HG03139 (cell line): Measurements from ENCODE around the gene RALBP1.

Experiments
- ATAC-seq: cut with Tn5 transposase; IDR thresholded peaks from one replicate; pipeline ENCODE4 v1.9.1; 2021; ENCODE audit not compliant: unreplicated experiment

RALBP1 gene

DNA sequence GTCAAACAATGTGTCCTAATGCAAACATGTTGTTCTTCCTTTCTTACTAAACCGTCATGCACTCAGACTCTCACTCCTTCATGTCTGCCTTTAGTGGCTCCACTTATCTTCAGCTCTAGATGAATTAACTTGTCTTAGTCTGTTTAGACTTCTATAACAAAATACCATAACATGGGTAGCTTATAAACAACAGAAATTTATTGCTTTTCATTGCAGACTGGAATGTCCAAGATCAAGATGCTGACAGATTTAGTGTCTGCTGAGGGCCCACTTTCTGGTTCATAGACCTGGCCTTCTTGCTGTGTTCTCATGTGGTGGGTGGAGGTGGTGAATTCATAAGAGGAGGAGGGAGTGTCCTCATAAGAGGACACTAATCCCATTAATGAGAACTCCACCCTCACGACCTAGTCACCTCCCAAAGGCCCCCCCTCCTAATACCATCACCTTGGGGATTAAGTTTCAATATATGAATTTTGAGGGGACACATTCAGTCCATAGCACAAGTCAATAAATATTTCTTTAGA lies 32.3 kb downstream of the RALBP1 start:
- no peak for ATAC-seq

- ATAC-seq, result no peak
These were observed 33.2 kb downstream of the RALBP1 start for GRCh38 chr18:9508446-9509025.

DNA sequence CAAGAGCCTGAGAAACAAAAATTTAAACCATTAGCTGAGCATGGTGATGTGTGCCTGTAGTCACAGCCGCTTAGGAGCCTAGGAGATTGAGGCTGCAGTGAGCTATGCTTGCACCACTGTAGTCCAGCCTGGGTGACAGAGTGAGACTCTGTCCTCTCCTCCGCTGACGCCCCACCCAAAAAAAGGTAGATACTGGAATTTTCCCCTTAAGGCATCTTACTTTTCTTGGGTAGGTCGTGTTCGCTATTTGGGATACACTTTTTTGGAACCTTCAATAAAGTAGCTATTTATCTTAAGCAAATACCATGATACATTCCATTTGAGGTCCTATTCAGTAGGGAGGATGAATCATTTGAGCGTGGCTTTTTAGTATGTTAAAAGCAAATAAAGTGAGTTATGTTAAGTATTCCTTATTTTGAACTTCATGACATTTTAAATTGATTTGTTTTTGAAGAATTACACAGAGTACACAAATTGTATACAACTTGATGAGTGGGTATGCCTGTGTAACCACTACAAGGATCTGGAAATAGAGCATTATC lies 38.7 kb downstream of the RALBP1 start:
- no peak for ATAC-seq

GRCh38 chr18:9516437-9517064 lies 41.2 kb downstream of the RALBP1 start:
- no peak for ATAC-seq

- ATAC-seq, result no peak
These were observed 42.6 kb downstream of the RALBP1 start for GRCh38 chr18:9517869-9518268.

GRCh38 chr18:9519399-9519798 lies 44.1 kb downstream of the RALBP1 start:
- ATAC-seq, result no peak

- no peak for ATAC-seq
These were observed 45.4 kb downstream of the RALBP1 start for GRCh38 chr18:9520666-9521065.

- no peak for ATAC-seq
These were observed 46.5 kb downstream of the RALBP1 start for GRCh38 chr18:9521770-9522169.

GRCh38 chr18:9522952-9523351 lies 47.6 kb downstream of the RALBP1 start:
- no peak for ATAC-seq

- no peak for ATAC-seq
These were observed 51.1 kb downstream of the RALBP1 start for GRCh38 chr18:9526458-9526857.

- no peak for ATAC-seq
These were observed 55.1 kb downstream of the RALBP1 start for GRCh38 chr18:9530226-9531009.

- no peak for ATAC-seq
These were observed 56.6 kb downstream of the RALBP1 start for GRCh38 chr18:9531791-9532410.

DNA sequence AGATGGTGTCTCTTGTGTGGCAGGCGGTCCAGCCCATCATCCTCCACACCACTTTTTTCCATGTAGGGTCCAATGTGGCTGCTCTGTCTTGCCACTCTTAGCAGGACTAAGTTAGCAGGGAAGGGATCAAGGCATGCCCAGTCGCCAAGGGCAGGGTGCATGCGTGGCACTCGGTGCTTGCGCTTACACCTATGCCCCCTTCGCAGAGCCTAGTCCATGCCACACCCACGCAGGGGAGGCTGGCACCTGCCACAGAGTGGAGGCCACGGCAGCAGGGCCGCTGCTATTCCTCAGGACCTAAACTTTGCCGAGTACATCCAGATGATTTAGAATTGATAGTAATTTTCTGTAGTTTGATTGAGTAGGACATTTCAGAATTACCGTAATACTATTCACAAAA lies 59.5 kb downstream of the RALBP1 start:
- ATAC-seq, result no peak

GRCh38 chr18:9535430-9535991 lies 60.2 kb downstream of the RALBP1 start:
- ATAC-seq, result no peak

- no peak for ATAC-seq
These were observed 61.2 kb downstream of the RALBP1 start for GRCh38 chr18:9536354-9537152.

- no peak for ATAC-seq
These were observed 62.4 kb downstream of the RALBP1 start for GRCh38 chr18:9537677-9538076.

GRCh38 chr18:9539283-9539682 lies 64.0 kb downstream of the RALBP1 start:
- no peak for ATAC-seq

- ATAC-seq, result no peak
These were observed 64.6 kb downstream of the RALBP1 start for GRCh38 chr18:9539938-9540337.

DNA sequence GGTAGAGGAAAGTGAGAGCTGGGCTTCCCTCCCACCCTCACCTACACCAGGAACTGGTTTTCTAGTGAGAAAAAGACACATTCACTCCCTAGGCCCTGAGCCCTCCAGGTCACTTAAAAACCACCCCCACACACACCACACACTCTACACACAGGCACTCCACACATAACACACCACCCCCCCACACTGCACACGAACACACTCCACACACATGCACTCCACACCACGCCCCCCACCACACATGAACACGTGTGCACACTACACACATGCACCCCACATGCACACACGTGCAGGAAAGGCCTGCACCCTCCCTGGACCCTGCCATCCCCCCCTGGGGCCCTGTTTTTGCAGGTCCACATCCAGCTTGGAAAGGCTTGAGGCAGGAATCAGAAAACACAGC lies 67.6 kb downstream of the RALBP1 start:
- ATAC-seq, result no peak

DNA sequence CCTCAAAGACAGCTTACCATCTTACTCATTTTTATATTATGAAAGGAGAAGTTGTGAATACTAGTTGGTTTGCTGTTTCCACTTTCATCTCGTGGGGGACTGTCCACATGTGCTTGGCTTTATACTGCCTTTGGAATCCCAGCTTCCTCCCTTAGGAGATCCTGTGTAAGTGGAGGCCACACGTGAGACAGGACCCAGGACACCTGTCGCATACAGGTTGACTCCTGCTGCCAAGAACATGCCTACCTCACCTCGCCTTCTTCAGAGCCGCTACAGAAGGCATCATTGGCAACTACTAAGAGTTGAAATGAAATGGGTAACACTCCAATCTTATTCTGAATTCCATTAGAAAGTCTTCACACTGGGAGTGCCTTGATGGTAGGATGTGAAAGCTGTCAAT lies 69.7 kb downstream of the RALBP1 start:
- no peak for ATAC-seq
